ENCODE results near the gene GDPD2. TPM values are rescaled to one million over a fixed set of nuclear protein-coding genes. Genes with fewer than 3 reads are reported as not detected.

Gene GDPD2
- total and polyA plus RNA-seq, 12 donors, result not detected

DNA sequence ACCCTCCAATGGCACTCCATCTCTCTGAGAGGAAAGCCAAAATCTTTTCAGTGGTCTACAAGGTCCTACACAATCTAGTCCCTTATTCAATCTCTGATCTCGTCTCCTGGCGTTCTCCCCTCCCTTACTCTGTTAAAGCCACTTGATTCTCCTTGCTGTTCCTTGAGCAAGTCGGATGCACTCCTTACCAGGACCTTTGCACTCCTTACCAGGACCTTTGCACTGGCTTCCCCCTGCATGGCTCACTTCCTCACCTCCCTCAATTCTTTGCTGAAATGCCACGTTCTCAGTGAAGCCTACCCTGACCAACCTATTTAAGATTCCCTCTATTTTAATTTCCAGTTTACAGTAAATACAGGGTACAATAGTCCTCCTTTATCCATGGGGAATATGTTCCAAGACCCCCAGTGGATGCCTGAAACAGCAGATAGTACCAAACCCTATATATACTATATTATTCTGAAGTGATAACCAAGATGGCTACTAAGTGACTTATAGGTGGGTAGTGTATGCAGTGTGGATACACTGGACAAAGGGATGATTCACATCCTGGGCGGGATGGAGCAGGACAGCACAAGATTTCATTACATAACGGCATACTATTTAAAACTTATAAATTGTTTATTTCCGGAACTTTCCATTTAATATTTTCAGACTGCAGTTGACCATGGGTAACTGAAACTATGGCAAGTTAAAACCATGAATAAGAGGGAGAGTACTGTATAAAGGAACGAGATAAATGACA lies 15.0 kb downstream of the GDPD2 start:
- 82 to 86% methylated on average over 8 of the region's 8 CpGs for WGBS, 2 donors
- Histone ChIP-seq H3K36me3 (no peaks in the 10 kb centered on the region), H3K4me3 (no peak overlapping the region), H3K9me3 (no peaks in the 10 kb centered on the region), H3K27ac (no peak overlapping the region), H3K4me1 (peaks cover 0 to 17% (median 9%) of the 10 kb centered on the region in 9 donors), H3K27me3 (peaks cover 0 to 78% (median 0%) of the 10 kb centered on the region in 7 donors)
- no peak for TF ChIP-seq CTCF (IDR thresholded peaks at IDR 0.05)
- DNase-seq (no peak), ATAC-seq (no peak)
- intact Hi-C loops (cut with DNase I), result no loop called here

GRCh38 chrX:70439016-70439415 lies 15.9 kb downstream of the GDPD2 start:
- H3K4me3 ChIP-seq, result no peak overlapping the region
- WGBS, 2 donors, result 27 to 38% methylated on average over 1 of the region's 1 CpG
- DNase-seq, result no peak
- intact Hi-C loops (cut with DNase I), result no loop called here
- peaks cover 0 to 13% (median 9%) of the 10 kb centered on the region in 9 donors for H3K4me1 ChIP-seq
- TF ChIP-seq CTCF (IDR thresholded peaks at IDR 0.05), result no peak
- no peak overlapping the region for H3K27ac ChIP-seq
- no peak for ATAC-seq
- H3K27me3 ChIP-seq, result peaks cover 0 to 87% (median 3%) of the 10 kb centered on the region in 7 donors
- no peaks in the 10 kb centered on the region for H3K9me3 ChIP-seq
- H3K36me3 ChIP-seq, result no peaks in the 10 kb centered on the region

DNA sequence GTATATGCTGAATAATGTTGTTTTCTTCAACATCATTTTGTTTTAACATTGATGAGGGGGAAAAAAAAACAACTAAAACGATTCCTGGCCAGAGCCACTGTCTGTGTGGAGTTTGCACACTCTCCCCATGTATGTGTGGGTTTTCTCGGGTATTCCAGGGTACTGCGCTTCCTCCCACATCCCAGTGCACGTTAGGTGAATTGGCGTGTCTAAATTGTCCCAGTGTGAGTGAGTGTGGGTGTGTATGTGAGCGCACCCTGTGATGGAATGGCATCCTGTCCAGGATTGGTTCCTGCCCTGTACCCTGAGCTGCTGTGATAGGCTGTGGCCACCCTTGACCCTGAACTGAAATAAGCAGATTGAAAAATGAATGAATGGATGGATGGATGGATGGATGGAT lies 19.1 kb downstream of the GDPD2 start:
- Histone ChIP-seq H3K4me1 (peaks cover 0 to 2% (median 0%) of the 10 kb centered on the region in 9 donors), H3K36me3 (no peaks in the 10 kb centered on the region), H3K9me3 (no peaks in the 10 kb centered on the region), H3K4me3 (no peak overlapping the region), H3K27ac (no peak overlapping the region), H3K27me3 (peaks cover 0 to 89% (median 11%) of the 10 kb centered on the region in 7 donors)
- intact Hi-C loops (cut with DNase I), result no loop called here
- DNase-seq, result no peak
- ATAC-seq, result no peak
- 61 to 62% methylated on average over 6 of the region's 6 CpGs for WGBS, 2 donors
- no peak for TF ChIP-seq CTCF (IDR thresholded peaks at IDR 0.05)

- ATAC-seq (peak in 5 of 8 donors; percentile 10 to 55 (median 43)), DNase-seq (no peak)
- TF ChIP-seq CTCF (IDR thresholded peaks at IDR 0.05), result no peak
- Histone ChIP-seq H3K36me3 (no peaks in the 10 kb centered on the region), H3K27ac (no peak within 1 kb of the TSS), H3K4me1 (no peaks in the 10 kb centered on the region), H3K9me3 (no peaks in the 10 kb centered on the region), H3K4me3 (peak within 1 kb of the TSS in 6 of 10 donors; percentile 14 to 29 (median 23)), H3K27me3 (peaks cover 0 to 70% (median 11%) of the 10 kb centered on the region in 7 donors)
- intact Hi-C loops (cut with DNase I), result no loop called here
- 7 to 10% methylated on average over 8 to 21 of the region's 21 CpGs for WGBS, 2 donors
Measured at GRCh38 chrX:70444326-70444945, 21.3 kb downstream of the GDPD2 start, which contains the start of gene DLG3. TSS of gene DLG3 (plus strand) at chrX:70444835. CDS start at chrX:70445202, 367 bp downstream.
